ENCODE results near the gene VTN. TPM values are rescaled to one million over a fixed set of nuclear protein-coding genes. Genes with fewer than 3 reads are reported as not detected.
A peak's percentile ranks its signal among the peaks of the same experiment; 100 is the strongest.

Gene VTN
- total RNA-seq, 3 donors from 2014 or later: 0.32 to 12.1 (median 0.98) TPM

DNA sequence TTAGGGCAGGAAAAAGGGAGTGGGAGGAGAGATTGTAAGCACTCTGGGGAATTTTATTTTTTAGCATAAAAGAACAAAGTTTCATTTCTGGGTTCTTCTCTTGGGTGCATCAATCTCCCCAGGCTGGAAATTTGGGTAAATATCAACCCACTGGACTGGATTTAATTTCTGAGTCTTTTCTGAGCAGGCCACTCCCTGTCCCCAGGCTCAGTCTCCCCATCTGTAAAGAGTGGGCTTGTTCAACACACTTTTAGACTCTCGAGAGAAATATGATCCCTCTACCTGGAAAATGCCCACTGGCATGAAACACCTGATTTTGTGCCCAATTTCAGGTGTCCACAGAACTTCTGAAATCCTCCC, 617 bp upstream of the VTN start:
- intact Hi-C loops (cut with DNase I; ENCODE audit: low total_unique reads): no loop called here
- Histone ChIP-seq H3K4me3 (peak overlapping the region in 2 of 3 donors; percentile 58 to 85), H3K9me3 (no peaks in the 10 kb centered on the region), H3K27me3 (no peaks in the 10 kb centered on the region), H3K36me3 (no peaks in the 10 kb centered on the region), H3K27ac (peak overlapping the region; percentile 34 to 78), H3K4me1 (no peaks in the 10 kb centered on the region)
- no peak for DNase-seq (ENCODE audit: low spot score in 2 of 2)
- TF ChIP-seq POLR2A (IDR thresholded peaks at IDR 0.05): no peak
- no peak for TF ChIP-seq POLR2AphosphoS5 (IDR thresholded peaks at IDR 0.05)
- TF ChIP-seq, protein P1, sequence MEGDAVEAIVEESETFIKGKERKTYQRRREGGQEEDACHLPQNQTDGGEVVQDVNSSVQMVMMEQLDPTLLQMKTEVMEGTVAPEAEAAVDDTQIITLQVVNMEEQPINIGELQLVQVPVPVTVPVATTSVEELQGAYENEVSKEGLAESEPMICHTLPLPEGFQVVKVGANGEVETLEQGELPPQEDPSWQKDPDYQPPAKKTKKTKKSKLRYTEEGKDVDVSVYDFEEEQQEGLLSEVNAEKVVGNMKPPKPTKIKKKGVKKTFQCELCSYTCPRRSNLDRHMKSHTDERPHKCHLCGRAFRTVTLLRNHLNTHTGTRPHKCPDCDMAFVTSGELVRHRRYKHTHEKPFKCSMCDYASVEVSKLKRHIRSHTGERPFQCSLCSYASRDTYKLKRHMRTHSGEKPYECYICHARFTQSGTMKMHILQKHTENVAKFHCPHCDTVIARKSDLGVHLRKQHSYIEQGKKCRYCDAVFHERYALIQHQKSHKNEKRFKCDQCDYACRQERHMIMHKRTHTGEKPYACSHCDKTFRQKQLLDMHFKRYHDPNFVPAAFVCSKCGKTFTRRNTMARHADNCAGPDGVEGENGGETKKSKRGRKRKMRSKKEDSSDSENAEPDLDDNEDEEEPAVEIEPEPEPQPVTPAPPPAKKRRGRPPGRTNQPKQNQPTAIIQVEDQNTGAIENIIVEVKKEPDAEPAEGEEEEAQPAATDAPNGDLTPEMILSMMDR (IDR thresholded peaks at IDR 0.05): no peak

DNA sequence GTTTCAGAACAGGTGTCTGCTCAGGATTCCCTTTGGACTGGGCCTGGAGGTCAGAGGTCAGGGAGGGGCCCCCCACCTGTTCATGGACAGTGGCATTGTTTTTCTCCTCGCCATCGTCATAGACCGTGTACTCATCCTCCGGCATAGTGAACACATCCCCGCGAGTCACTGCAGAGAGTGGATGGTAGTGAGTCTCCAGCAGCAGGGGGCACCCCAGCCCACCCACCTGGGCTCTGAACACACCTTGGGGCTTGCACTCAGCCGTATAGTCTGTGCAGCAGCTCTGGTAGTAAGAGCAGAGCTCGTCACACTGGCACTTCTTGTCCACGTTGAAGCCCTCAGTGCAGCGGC, 448 bp downstream of the VTN start:
- intact Hi-C loops (cut with DNase I; ENCODE audit: low total_unique reads): no loop called here
- Histone ChIP-seq H3K4me3 (no peak overlapping the region), H3K36me3 (no peaks in the 10 kb centered on the region), H3K27ac (peak overlapping the region in 1 of 2 donors; percentile 78), H3K4me1 (no peaks in the 10 kb centered on the region), H3K27me3 (no peaks in the 10 kb centered on the region), H3K9me3 (no peaks in the 10 kb centered on the region)
- no peak for TF ChIP-seq POLR2AphosphoS5 (IDR thresholded peaks at IDR 0.05)
- no peak for TF ChIP-seq POLR2A (IDR thresholded peaks at IDR 0.05)
- TF ChIP-seq, protein P1 (IDR thresholded peaks at IDR 0.05): no peak
- no peak for DNase-seq (ENCODE audit: low spot score in 2 of 2)

DNA sequence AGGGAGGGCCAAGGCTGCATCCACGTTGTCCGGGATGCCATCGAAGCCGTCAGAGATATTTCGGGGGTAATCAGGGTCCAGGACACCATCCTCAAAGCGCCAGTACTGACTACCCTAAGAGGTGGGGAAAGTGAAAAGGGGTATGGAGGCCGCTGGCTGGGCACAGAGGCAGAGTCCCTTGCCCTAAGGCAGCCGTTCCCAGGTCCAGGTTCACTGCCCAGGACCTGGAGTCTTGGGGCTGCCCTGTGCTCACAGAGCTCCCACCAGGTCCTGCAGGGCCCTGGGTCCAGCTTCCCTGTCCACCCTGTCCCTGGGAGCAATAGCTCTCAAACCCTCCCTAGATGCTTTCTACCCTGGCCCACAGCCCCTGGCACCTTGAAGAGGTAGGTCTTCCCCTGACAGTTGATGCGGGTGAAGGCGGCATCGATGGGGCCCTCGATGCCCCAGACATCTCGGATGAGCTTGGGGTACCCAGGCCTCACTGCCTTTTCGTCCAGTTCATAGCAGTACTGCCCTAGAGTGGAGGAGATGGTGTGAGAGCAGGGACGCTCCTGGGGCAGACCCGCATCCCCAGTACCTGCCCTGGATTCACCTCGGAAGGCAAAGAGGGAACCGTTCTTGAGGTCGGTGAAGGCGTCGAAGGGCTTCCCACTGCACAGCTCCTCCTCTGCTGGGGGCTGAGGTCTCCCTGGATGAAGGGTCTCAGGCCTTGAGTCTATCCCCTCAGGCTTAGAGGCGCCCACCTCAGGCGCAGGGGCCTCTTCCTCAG, 1.0 kb downstream of the VTN start:
- intact Hi-C loops (cut with DNase I; ENCODE audit: low total_unique reads): no loop called here
- H3K9me3 ChIP-seq: no peaks in the 10 kb centered on the region
- no peak overlapping the region for H3K4me3 ChIP-seq
- TF ChIP-seq POLR2AphosphoS5 (IDR thresholded peaks at IDR 0.05) (no peak), POLR2A (IDR thresholded peaks at IDR 0.05) (no peak)
- TF ChIP-seq, protein P1 (IDR thresholded peaks at IDR 0.05): no peak
- no peak overlapping the region for H3K27ac ChIP-seq
- no peaks in the 10 kb centered on the region for H3K4me1 ChIP-seq
- H3K36me3 ChIP-seq: no peaks in the 10 kb centered on the region
- no peak for DNase-seq (ENCODE audit: low spot score in 2 of 2)
- H3K27me3 ChIP-seq: no peaks in the 10 kb centered on the region

DNA sequence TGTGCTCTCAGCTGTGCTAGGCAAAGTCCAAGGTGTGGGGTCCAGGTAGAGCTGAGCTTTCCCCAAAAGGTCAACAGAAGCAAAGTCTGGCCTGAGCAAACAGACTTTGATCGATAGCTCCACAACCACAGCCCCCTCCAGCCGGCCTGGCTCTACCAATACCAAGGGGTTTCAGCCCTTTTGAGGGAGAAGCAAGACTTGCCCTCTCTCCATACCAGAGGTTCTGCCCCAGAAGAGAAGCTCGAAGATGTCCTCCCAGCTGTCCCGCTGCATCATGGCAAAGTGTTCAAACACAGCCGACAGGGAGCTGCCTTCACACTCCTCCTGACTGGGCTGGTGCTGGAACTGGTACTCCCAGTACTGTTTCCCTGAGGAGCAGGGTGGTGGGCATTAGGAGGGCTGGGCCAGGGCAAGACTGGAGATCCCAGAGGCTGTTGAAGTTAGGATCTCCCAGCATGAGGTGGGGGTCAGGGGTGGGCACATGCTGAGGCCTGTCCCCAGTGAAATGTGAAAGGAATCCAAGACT, 1.7 kb downstream of the VTN start:
- DNase-seq (ENCODE audit: low spot score in 2 of 2): no peak
- Histone ChIP-seq H3K4me3 (no peak overlapping the region), H3K4me1 (no peaks in the 10 kb centered on the region), H3K9me3 (no peaks in the 10 kb centered on the region), H3K27me3 (no peaks in the 10 kb centered on the region), H3K27ac (no peak overlapping the region), H3K36me3 (no peaks in the 10 kb centered on the region)
- intact Hi-C loops (cut with DNase I; ENCODE audit: low total_unique reads): no loop called here
- no peak for TF ChIP-seq POLR2AphosphoS5 (IDR thresholded peaks at IDR 0.05)
- no peak for TF ChIP-seq POLR2A (IDR thresholded peaks at IDR 0.05)
- TF ChIP-seq, protein P1 (IDR thresholded peaks at IDR 0.05): no peak

DNA sequence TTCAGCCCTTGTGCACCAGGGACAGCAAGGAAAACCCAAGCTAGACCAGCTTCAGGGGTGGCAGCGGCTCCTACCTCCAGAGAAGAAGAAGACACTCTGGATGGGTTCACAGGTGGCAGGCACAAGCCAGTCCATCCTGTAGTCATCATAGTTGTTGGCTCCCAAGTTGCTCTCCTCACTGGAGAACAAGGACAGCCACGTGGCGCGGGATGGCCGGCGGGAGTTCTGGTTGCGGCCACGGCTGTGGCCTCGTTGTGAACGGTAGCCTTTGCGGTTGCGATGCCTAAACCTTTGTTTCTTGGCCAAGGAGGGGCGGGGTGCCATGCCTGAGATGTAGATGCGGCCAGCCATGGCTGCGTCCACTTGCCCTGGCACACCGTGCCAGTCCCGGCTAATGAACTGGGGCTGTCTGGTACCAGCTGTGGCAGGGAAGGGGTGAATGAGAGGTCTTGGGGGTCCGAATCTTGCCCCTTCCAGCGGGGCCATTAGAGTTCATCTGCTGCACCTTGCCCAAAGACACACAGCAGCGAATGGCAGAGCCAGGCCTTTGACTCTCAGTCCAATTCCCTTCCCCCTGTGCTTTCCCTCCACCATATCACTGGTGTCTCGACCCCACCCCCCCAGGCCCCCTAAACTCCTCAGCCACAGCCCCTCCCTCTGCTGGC, 2.3 kb downstream of the VTN start:
- Histone ChIP-seq H3K27me3 (no peaks in the 10 kb centered on the region), H3K27ac (no peak overlapping the region), H3K9me3 (no peaks in the 10 kb centered on the region), H3K4me1 (no peaks in the 10 kb centered on the region), H3K4me3 (no peak overlapping the region), H3K36me3 (no peaks in the 10 kb centered on the region)
- TF ChIP-seq POLR2AphosphoS5 (IDR thresholded peaks at IDR 0.05): no peak
- TF ChIP-seq POLR2A (IDR thresholded peaks at IDR 0.05): no peak
- TF ChIP-seq, protein P1 (IDR thresholded peaks at IDR 0.05): no peak
- no peak for DNase-seq (ENCODE audit: low spot score in 2 of 2)
- intact Hi-C loops (cut with DNase I; ENCODE audit: low total_unique reads): no loop called here

Data from breast epithelium (tissue), 4 donors.